Lung (tissue), 12 donors: ENCODE measurements around the gene CMIP. TPM values are rescaled to one million over a fixed set of nuclear protein-coding genes. Genes with fewer than 3 reads are reported as not detected.
A peak's percentile ranks its signal among the peaks of the same experiment; 100 is the strongest.

ENCODE experiments used
- ATAC-seq: fragments of 200-7000 bp; cut with Tn5 transposase; one replicate; pipeline ENCODE4 v1.9.1; 2020; ENCODE audit warnings: moderate number of reproducible peaks; ENCODE audit not compliant: insufficient read depth, low FRiP score
- DNase-seq, 3 donors: peaks; one replicate each; pipeline ENCODE4 v3.0.0-alpha.2; 2013 to 2017
- H3K27ac ChIP-seq, 2 donors: one replicate each; pipeline ENCODE4 v1.5.1; 2013; ENCODE audit warnings: mild to moderate bottlenecking in 2 of 2, moderate library complexity in 2 of 2, control low read depth in 1 of 2, inconsistent platforms in 1 of 2, low read depth in 1 of 2, low read length in 1 of 2
- H3K27me3 ChIP-seq, 3 donors: one replicate each; pipeline ENCODE4 v1.5.1; 2013; ENCODE audit warnings: low read length in 2 of 3; ENCODE audit not compliant: control insufficient read depth in 3 of 3, insufficient read depth in 3 of 3
- H3K36me3 ChIP-seq, 4 donors: one replicate each; pipeline ENCODE4 v1.5.1; 2013; ENCODE audit warnings: low read length in 4 of 4, mild to moderate bottlenecking in 1 of 4, moderate library complexity in 1 of 4; ENCODE audit not compliant: control insufficient read depth in 4 of 4, insufficient read depth in 4 of 4
- H3K4me1 ChIP-seq, 5 donors: one replicate each; pipeline ENCODE4 v1.5.1; 2013; ENCODE audit warnings: low read length in 5 of 5, mild to moderate bottlenecking in 2 of 5, moderate library complexity in 1 of 5; ENCODE audit not compliant: control insufficient read depth in 5 of 5, insufficient read depth in 5 of 5
- H3K4me3 ChIP-seq: one replicate; pipeline ENCODE4 v1.5.1; 2013; ENCODE audit warnings: mild to moderate bottlenecking, control low read depth, moderate library complexity
- H3K9ac ChIP-seq, 2 donors: one replicate each; pipeline ENCODE4 v1.5.1; 2013; ENCODE audit warnings: low read length in 2 of 2, control low read depth in 1 of 2; ENCODE audit not compliant: insufficient read depth in 1 of 2
- H3K9me3 ChIP-seq, 4 donors: one replicate each; pipeline ENCODE4 v1.5.1; 2013; ENCODE audit warnings: low read length in 3 of 4, mild to moderate bottlenecking in 1 of 4, moderate library complexity in 1 of 4; ENCODE audit not compliant: control insufficient read depth in 4 of 4, insufficient read depth in 3 of 4
- WGBS, 2 donors: extraction: QIAGEN DNeasy Blood & Tissue Kit; methylation state at CpG; one replicate each; pipeline ENCODE4 v1.1.7; 2013; 5-methylcytosine and 5-hydroxymethylcytosine counted together
- polyA plus RNA-seq, 2 donors: library from polyadenylated mRNA; stranded (reverse); fragments of 200-250 nt; gene quantifications; one replicate each; pipeline ENCODE4 v1.2.1, GENCODE V29; 2013
- total RNA-seq, 2 donors: library from RNA; depleted of rRNA in 1 of 2; stranded (reverse); fragments of >200 nt in 1 of 2; gene quantifications; one replicate each; pipeline ENCODE4 v1.2.1, GENCODE V29; 2014 to 2021
- TF ChIP-seq, protein P1 (sequence below): IDR thresholded peaks from 2 replicates; pipeline ENCODE4 v1.5.1; 2012; ENCODE audit warnings: mild to moderate bottlenecking; ENCODE audit errors: control extremely low read depth, extremely low read depth
- donor health status: control.
- donor health status: control.
- donor health status: Bipolar disorder and iron deficiency.
- donor health status: healthy.
- donor health status: DM: yes; HTN: yes; CAD: no.

The CMIP gene
- total and polyA plus RNA-seq, 4 donors: 11.8 to 80.5 (median 48.6) TPM

- peaks cover 0 to 5% (median 0%) of the 10 kb centered on the region in 5 donors for H3K4me1 ChIP-seq
- DNase-seq: no peak
- H3K9ac ChIP-seq: no peak overlapping the region
- H3K9me3 ChIP-seq: peaks cover 0 to 2% (median 1%) of the 10 kb centered on the region in 4 donors
- H3K27me3 ChIP-seq: no peaks in the 10 kb centered on the region
- H3K4me3 ChIP-seq: no peak overlapping the region
- no peak for ATAC-seq
- H3K27ac ChIP-seq: peak overlapping the region in 1 of 2 donors; percentile 16
- TF ChIP-seq, protein P1, sequence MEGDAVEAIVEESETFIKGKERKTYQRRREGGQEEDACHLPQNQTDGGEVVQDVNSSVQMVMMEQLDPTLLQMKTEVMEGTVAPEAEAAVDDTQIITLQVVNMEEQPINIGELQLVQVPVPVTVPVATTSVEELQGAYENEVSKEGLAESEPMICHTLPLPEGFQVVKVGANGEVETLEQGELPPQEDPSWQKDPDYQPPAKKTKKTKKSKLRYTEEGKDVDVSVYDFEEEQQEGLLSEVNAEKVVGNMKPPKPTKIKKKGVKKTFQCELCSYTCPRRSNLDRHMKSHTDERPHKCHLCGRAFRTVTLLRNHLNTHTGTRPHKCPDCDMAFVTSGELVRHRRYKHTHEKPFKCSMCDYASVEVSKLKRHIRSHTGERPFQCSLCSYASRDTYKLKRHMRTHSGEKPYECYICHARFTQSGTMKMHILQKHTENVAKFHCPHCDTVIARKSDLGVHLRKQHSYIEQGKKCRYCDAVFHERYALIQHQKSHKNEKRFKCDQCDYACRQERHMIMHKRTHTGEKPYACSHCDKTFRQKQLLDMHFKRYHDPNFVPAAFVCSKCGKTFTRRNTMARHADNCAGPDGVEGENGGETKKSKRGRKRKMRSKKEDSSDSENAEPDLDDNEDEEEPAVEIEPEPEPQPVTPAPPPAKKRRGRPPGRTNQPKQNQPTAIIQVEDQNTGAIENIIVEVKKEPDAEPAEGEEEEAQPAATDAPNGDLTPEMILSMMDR: no peak
- WGBS, 2 donors: 88 to 92% methylated on average over 19 of the region's 19 CpGs
- peaks cover 0 to 4% (median 1%) of the 10 kb centered on the region in 4 donors for H3K36me3 ChIP-seq
Observed at GRCh38 chr16:81532491-81533174, 88.0 kb downstream of the CMIP start.

DNA sequence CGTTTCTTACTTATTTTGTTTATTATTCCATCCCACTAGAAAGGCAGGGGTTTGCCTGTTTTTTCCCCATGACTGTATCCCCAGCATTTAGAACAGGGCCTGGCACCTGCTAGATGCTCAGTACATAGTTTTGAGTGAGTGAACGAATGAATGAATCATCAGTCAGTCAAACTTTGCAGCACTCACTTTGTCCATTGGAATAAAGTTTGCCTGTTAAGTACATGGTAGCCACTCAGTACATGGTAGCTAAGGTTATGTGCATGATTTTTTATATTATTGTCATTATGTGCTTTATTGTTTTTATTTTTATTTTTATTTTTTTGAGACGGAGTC lies 88.5 kb downstream of the CMIP start:
- H3K36me3 ChIP-seq: peaks cover 0 to 4% (median 1%) of the 10 kb centered on the region in 4 donors
- WGBS, 2 donors: 93 to 94% methylated on average over 3 of the region's 3 CpGs
- no peak overlapping the region for H3K9ac ChIP-seq
- TF ChIP-seq, protein P1: no peak
- no peak overlapping the region for H3K27ac ChIP-seq
- H3K4me3 ChIP-seq: no peak overlapping the region
- peaks cover 0 to 2% (median 1%) of the 10 kb centered on the region in 4 donors for H3K9me3 ChIP-seq
- no peak for DNase-seq
- no peak for ATAC-seq
- H3K27me3 ChIP-seq: no peaks in the 10 kb centered on the region
- H3K4me1 ChIP-seq: peaks cover 0 to 5% (median 3%) of the 10 kb centered on the region in 5 donors

DNA sequence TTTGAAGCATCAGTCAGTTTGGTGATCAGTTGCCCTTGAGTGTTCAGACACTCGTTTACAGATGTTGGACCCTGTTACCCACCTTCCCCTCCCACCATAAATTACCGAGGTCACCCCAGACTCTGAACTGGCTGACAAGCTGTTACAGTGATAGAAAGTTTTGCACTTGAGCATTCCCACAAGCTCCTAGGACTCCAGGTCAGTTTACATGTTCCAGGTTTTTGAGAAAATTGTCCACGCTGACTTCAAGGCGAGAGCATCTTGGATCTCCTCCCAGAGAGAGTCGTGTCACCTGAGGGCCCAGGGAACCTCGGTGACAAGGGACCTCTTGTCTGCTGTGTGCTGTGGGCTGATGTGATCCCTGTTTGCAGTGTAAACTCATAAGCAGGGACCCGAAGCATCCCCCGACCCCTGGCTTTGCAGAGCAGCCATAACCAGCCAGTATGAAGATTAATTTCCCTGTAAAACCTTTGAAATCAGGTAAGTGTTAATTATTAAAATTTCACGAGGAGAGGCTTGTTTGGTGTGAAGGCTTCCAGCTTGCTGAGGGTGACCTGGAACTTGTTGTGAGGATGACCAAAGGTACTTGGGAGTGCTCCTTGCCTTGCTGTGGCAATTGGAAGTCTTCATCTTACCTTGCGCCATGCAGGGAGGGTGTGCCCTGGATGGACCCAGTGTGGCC lies 91.2 kb downstream of the CMIP start:
- Histone ChIP-seq H3K9ac (no peak overlapping the region), H3K27ac (no peak overlapping the region), H3K9me3 (peaks cover 0 to 2% (median 0%) of the 10 kb centered on the region in 4 donors), H3K36me3 (peaks cover 0 to 4% (median 1%) of the 10 kb centered on the region in 4 donors), H3K27me3 (no peaks in the 10 kb centered on the region), H3K4me1 (peaks cover 0 to 17% (median 14%) of the 10 kb centered on the region in 5 donors), H3K4me3 (no peak overlapping the region)
- WGBS, 2 donors: 86 to 89% methylated on average over 10 of the region's 10 CpGs
- TF ChIP-seq, protein P1: no peak
- DNase-seq (no peak), ATAC-seq (no peak)
